CD14-positive monocyte (primary cell): ENCODE results near the gene NFIC. TPM values are rescaled to one million over a fixed set of nuclear protein-coding genes. Genes with fewer than 3 reads are reported as not detected.

Experiments used
- DNase-seq, 3 donors: peaks; one replicate each; pipeline ENCODE4 v3.0.0-alpha.2; 2011 to 2022
- H2AFZ ChIP-seq: 2 replicates; pipeline ENCODE4 v1.6.0; 2012; ENCODE audit warnings: mild to moderate bottlenecking, low read depth, low read length, inconsistent platforms; ENCODE audit not compliant: insufficient read depth, poor library complexity, severe bottlenecking
- H3K27ac ChIP-seq, 2 donors: 1 replicate in 1 of 2; 2 replicates in 1 of 2; pipeline ENCODE4 v1.5.1; 2012 to 2013; ENCODE audit warnings: low read length in 2 of 2, control low read depth in 1 of 2, inconsistent platforms in 1 of 2, low read depth in 1 of 2, mild to moderate bottlenecking in 1 of 2
- H3K27me3 ChIP-seq, 2 donors: one replicate each; pipeline versions ENCODE4 v1.6.0 to v1.6.1; 2011 to 2013; ENCODE audit warnings: low read length in 2 of 2; ENCODE audit not compliant: control insufficient read depth in 2 of 2, insufficient read depth in 2 of 2
- H3K36me3 ChIP-seq, 2 donors: replicated peaks in 1 of 2; 1 replicate in 1 of 2; 2 replicates in 1 of 2; pipeline versions ENCODE4 v1.5.1 to v1.6.1; 2012 to 2013; ENCODE audit warnings: low read length in 2 of 2, control low read depth in 1 of 2, inconsistent platforms in 1 of 2, mild to moderate bottlenecking in 1 of 2; ENCODE audit not compliant: insufficient read depth in 2 of 2, control insufficient read depth in 1 of 2
- H3K4me1 ChIP-seq, 2 donors: 1 replicate in 1 of 2; 2 replicates in 1 of 2; pipeline versions ENCODE4 v1.5.1 to v1.6.1; 2012 to 2013; ENCODE audit warnings: low read length in 2 of 2, control low read depth in 1 of 2, inconsistent platforms in 1 of 2, mild to moderate bottlenecking in 1 of 2, moderate library complexity in 1 of 2; ENCODE audit not compliant: insufficient read depth in 2 of 2, control insufficient read depth in 1 of 2
- H3K4me2 ChIP-seq: replicated peaks from 2 replicates; pipeline ENCODE3; 2012; ENCODE audit warnings: low read length, moderate library complexity, mild to moderate bottlenecking; ENCODE audit not compliant: poor library complexity, severe bottlenecking; ENCODE audit errors: extremely low read depth
- H3K4me3 ChIP-seq, 3 experiments: fragments of 200-600 bp in 1 of 3; sonication (generic) in 1 of 3; replicated peaks in 1 of 3; 1 replicate in 2 of 3; 2 replicates in 1 of 3; pipeline ENCODE4 v1.5.1; 2011 to 2013; ENCODE audit warnings: low read length in 3 of 3, mild to moderate bottlenecking in 3 of 3, control low read depth in 2 of 3, low read depth in 2 of 3, inconsistent platforms in 1 of 3, moderate library complexity in 1 of 3
- H3K79me2 ChIP-seq: 2 replicates; pipeline ENCODE4 v1.6.0; 2012; ENCODE audit warnings: mild to moderate bottlenecking, control low read depth, inconsistent platforms, low read length, moderate library complexity; ENCODE audit not compliant: insufficient read depth
- H3K9ac ChIP-seq: 2 replicates; pipeline ENCODE4 v1.6.0; 2017; ENCODE audit warnings: low read length, mild to moderate bottlenecking; ENCODE audit not compliant: insufficient read depth, poor library complexity, severe bottlenecking
- H3K9me3 ChIP-seq, 2 donors: replicated peaks in 1 of 2; 1 replicate in 1 of 2; 2 replicates in 1 of 2; pipeline versions ENCODE4 v1.5.1 to v1.6.1; 2012 to 2013; ENCODE audit warnings: low read length in 2 of 2, control low read depth in 1 of 2; ENCODE audit not compliant: control insufficient read depth in 1 of 2, insufficient read depth in 1 of 2
- H4K20me1 ChIP-seq: 2 replicates; pipeline ENCODE4 v1.6.0; 2012; ENCODE audit warnings: mild to moderate bottlenecking, low read length, control low read depth, moderate library complexity; ENCODE audit not compliant: insufficient read depth
- H3K27ac Mint-ChIP-seq, 7 donors: one replicate each; pipeline ENCODE4 v1.8.0; 2020; ENCODE audit warnings: mild to moderate bottlenecking in 7 of 7, mixed read lengths in 7 of 7, moderate library complexity in 6 of 7, inconsistent platforms in 2 of 7
- H3K27me3 Mint-ChIP-seq, 3 donors: one replicate each; pipeline ENCODE4 v1.8.0; 2021 to 2022; ENCODE audit warnings: low read depth in 3 of 3, mild to moderate bottlenecking in 3 of 3, mixed read lengths in 3 of 3, moderate library complexity in 3 of 3, inconsistent platforms in 1 of 3
- H3K36me3 Mint-ChIP-seq, 2 donors: one replicate each; pipeline ENCODE4 v1.8.0; 2020; ENCODE audit warnings: mixed read lengths in 2 of 2, inconsistent platforms in 1 of 2, mild to moderate bottlenecking in 1 of 2
- H3K4me1 Mint-ChIP-seq: one replicate; pipeline ENCODE4 v1.8.0; 2020; ENCODE audit warnings: mild to moderate bottlenecking, mixed read lengths
- H3K4me3 Mint-ChIP-seq, 2 donors: one replicate each; pipeline ENCODE4 v1.8.0; 2020; ENCODE audit warnings: mild to moderate bottlenecking in 2 of 2, mixed read lengths in 2 of 2, moderate library complexity in 1 of 2
- H3K9me3 Mint-ChIP-seq, 7 donors: one replicate each; pipeline ENCODE4 v1.8.0; 2020 to 2022; ENCODE audit warnings: mixed read lengths in 7 of 7, mild to moderate bottlenecking in 6 of 7, moderate library complexity in 6 of 7, inconsistent platforms in 2 of 7
- CTCF ChIP-seq: fragments of 200-600 bp; IDR thresholded peaks from one replicate; pipeline ENCODE4 v1.8.0; 2022; ENCODE audit warnings: antibody characterized with exemption, mild to moderate bottlenecking
- WGBS: methylation state at CpG from one replicate; pipeline ENCODE4 v1.1.5; 2013; ENCODE audit warnings: missing lambda C conversion rate; ENCODE audit not compliant: insufficient coverage; 5-methylcytosine and 5-hydroxymethylcytosine counted together
- intact Hi-C, 2 donors: fragments of 100-400 bp; cut with micrococcal nuclease; formaldehyde crosslinking; loops; one replicate each; pipeline versions ENCODE4 v1.15.0 to v1.15.1; 2023
- polyA plus RNA-seq, 3 donors: library from polyadenylated mRNA; depleted of rRNA in 1 of 3; unstranded in 2 of 3; stranded (reverse) in 1 of 3; fragments of 300-500 nt in 2 of 3; fragments of >200 nt in 1 of 3; fragmentation: Illumina TruSeq in 2 of 3; gene quantifications; 1 replicate in 2 of 3; 2 replicates in 1 of 3; pipeline ENCODE4 v1.2.3, GENCODE V29; 2012 to 2021

Gene NFIC
- polyA plus RNA-seq, 3 donors: 7.0 to 13.8 (median 11.5) TPM

- Mint-ChIP-seq H3K4me3 (no peak overlapping the region), H3K36me3 (peaks cover 23 to 65% of the 10 kb centered on the region in 2 donors), H3K27me3 (no peaks in the 10 kb centered on the region), H3K9me3 (no peaks in the 10 kb centered on the region), H3K4me1 (peaks cover 8% of the 10 kb centered on the region), H3K27ac (peak overlapping the region in 1 of 7 donors; percentile 61)
- 72% methylated on average over 12 of the region's 13 CpGs for WGBS
- H3K9me3 ChIP-seq: no peaks in the 10 kb centered on the region
- peaks cover 59% of the 10 kb centered on the region for H4K20me1 ChIP-seq
- no peak overlapping the region for H2AFZ ChIP-seq
- H3K27ac ChIP-seq: no peak overlapping the region
- peaks cover 5 to 7% of the 10 kb centered on the region in 2 donors for H3K4me1 ChIP-seq
- H3K36me3 ChIP-seq: peaks cover 52 to 68% of the 10 kb centered on the region in 2 donors
- peak; percentile 71 for TF ChIP-seq CTCF
- H3K4me2 ChIP-seq: no peak overlapping the region
- H3K4me3 ChIP-seq: no peak overlapping the region
- DNase-seq: peak; percentile 30 to 46 (median 30)
- H3K27me3 ChIP-seq: no peaks in the 10 kb centered on the region
- H3K9ac ChIP-seq: no peak overlapping the region
- peaks cover 50% of the 10 kb centered on the region for H3K79me2 ChIP-seq
- intact Hi-C loops: no loop called here
Measured at GRCh38 chr19:3440082-3440481, 73.7 kb downstream of the NFIC start.

- no peaks in the 10 kb centered on the region for H3K4me1 ChIP-seq
- H3K9me3 ChIP-seq: no peaks in the 10 kb centered on the region
- TF ChIP-seq CTCF: no peak
- H3K27me3 ChIP-seq: no peaks in the 10 kb centered on the region
- Mint-ChIP-seq H3K36me3 (peaks cover 33 to 74% of the 10 kb centered on the region in 2 donors), H3K27ac (peak overlapping the region in 2 of 7 donors; percentile 25 to 54), H3K4me1 (peaks cover 3% of the 10 kb centered on the region), H3K9me3 (no peaks in the 10 kb centered on the region), H3K27me3 (no peaks in the 10 kb centered on the region), H3K4me3 (no peak overlapping the region)
- intact Hi-C loops: no loop called here
- H3K79me2 ChIP-seq: peaks cover 55% of the 10 kb centered on the region
- no peak overlapping the region for H2AFZ ChIP-seq
- 96% methylated on average over 22 of the region's 25 CpGs for WGBS
- no peak overlapping the region for H3K27ac ChIP-seq
- no peak overlapping the region for H3K4me2 ChIP-seq
- H3K9ac ChIP-seq: no peak overlapping the region
- H3K36me3 ChIP-seq: peaks cover 64 to 81% of the 10 kb centered on the region in 2 donors
- peaks cover 65% of the 10 kb centered on the region for H4K20me1 ChIP-seq
- H3K4me3 ChIP-seq: no peak overlapping the region
- DNase-seq: no peak
Measured at GRCh38 chr19:3441089-3441985, 75.0 kb downstream of the NFIC start.
